LNCaP clone FGC (cell line): ENCODE measurements around the gene PTGDS.

Experiments used
- DNase-seq: peaks from one replicate; pipeline ENCODE4 v3.0.0-alpha.2; 2011; ENCODE audit warnings: low read depth
- H3K4me3 ChIP-seq: 2 replicates; pipeline ENCODE4 v1.5.1; 2011; ENCODE audit warnings: mild to moderate bottlenecking, low read depth, low read length, control low read depth
- CTCF ChIP-seq: IDR thresholded peaks from 2 replicates; pipeline ENCODE4 v1.5.1; 2012; ENCODE audit warnings: mild to moderate bottlenecking; ENCODE audit not compliant: control insufficient read depth, insufficient read depth; ENCODE audit errors: extremely low read depth

PTGDS gene

GRCh38 chr9:136949817-136950655 lies 27.3 kb upstream of the PTGDS start:
- peak; percentile 18; the same call in 1 of the 2 replicates for TF ChIP-seq CTCF
- DNase-seq, result peak; percentile 82
- peak overlapping the region; percentile 67 for H3K4me3 ChIP-seq

GRCh38 chr9:136950656-136951276 lies 26.5 kb upstream of the PTGDS start:
- TF ChIP-seq CTCF, result no peak
- peak overlapping the region; percentile 67 for H3K4me3 ChIP-seq
- no peak for DNase-seq

GRCh38 chr9:136951541-136952320 lies 25.6 kb upstream of the PTGDS start, which contains the start of gene LCN12:
LCN12 (plus strand) TSS chr9:136952273; CDS start chr9:136952328, 55 bp downstream.
- no peak within 1 kb of the TSS for H3K4me3 ChIP-seq
- no peak for TF ChIP-seq CTCF
- no peak for DNase-seq

GRCh38 chr9:136952321-136952850 lies 24.9 kb upstream of the PTGDS start:
- no peak for DNase-seq
- no peak overlapping the region for H3K4me3 ChIP-seq
- TF ChIP-seq CTCF, result no peak

GRCh38 chr9:136952876-136953770 lies 24.2 kb upstream of the PTGDS start:
- DNase-seq, result no peak
- H3K4me3 ChIP-seq, result no peak overlapping the region
- TF ChIP-seq CTCF, result no peak
